Caco-2 (cell line): ENCODE measurements around the gene HACD2. TPM values are rescaled to one million over a fixed set of nuclear protein-coding genes. Genes with fewer than 3 reads are reported as not detected.

Experiments
- BruUV-seq: library from RNA; stranded (reverse); fragments of 400-500 nt; replicated peaks from 2 replicates; lab custom pipeline; 2021; lab: Mats Ljungman, UMichigan
- CTCF ChIA-PET: fragments of 300-600 bp; sonication (Branson Sonifier 250); formaldehyde crosslinking; loops from one replicate; lab custom pipeline; 2022; ENCODE audit warnings: antibody characterized with exemption; lab: Charles Lee
- POLR2A ChIA-PET: fragments of 300-600 bp; sonication (Branson Sonifier 250); formaldehyde crosslinking; loops from one replicate; lab custom pipeline; 2022; ENCODE audit warnings: antibody characterized with exemption; lab: Charles Lee
- DNase-seq, 2 experiments: peaks; one replicate each; pipeline versions ENCODE4 v3.0.0 to v3.0.0-alpha.2; 2020 to 2022
- H3K27me3 ChIP-seq: replicated peaks from 2 replicates; pipeline ENCODE4 v1.6.0; 2011; ENCODE audit warnings: low read length; ENCODE audit not compliant: control insufficient read depth, insufficient read depth
- H3K36me3 ChIP-seq: 2 replicates; pipeline ENCODE4 v1.5.1; 2011; ENCODE audit warnings: low read length; ENCODE audit not compliant: control insufficient read depth, insufficient read depth
- H3K4me1 ChIP-seq: fragments of 250-450 bp; sonication (Bioruptor Pico); 2 replicates; pipeline ENCODE4 v1.5.1; 2020; ENCODE audit warnings: mild to moderate bottlenecking
- H3K4me3 ChIP-seq: 2 replicates; pipeline ENCODE4 v1.5.1; 2011; ENCODE audit warnings: low read depth, mild to moderate bottlenecking, control low read depth, low read length
- H3K9me3 ChIP-seq: fragments of 250-450 bp; sonication (Bioruptor Pico); 2 replicates; pipeline ENCODE4 v1.5.1; 2020; ENCODE audit warnings: mild to moderate bottlenecking, moderate library complexity
- H3K27ac Mint-ChIP-seq: one replicate; pipeline ENCODE4 v1.8.0; 2022; ENCODE audit warnings: mixed read lengths; ENCODE audit not compliant: unreplicated experiment
- H3K27me3 Mint-ChIP-seq: one replicate; pipeline ENCODE4 v1.8.0; 2022; ENCODE audit warnings: mixed read lengths; ENCODE audit not compliant: insufficient read depth, unreplicated experiment
- H3K36me3 Mint-ChIP-seq: one replicate; pipeline ENCODE4 v1.8.0; 2022; ENCODE audit warnings: mild to moderate bottlenecking, mixed read lengths; ENCODE audit not compliant: insufficient read depth, unreplicated experiment
- H3K4me1 Mint-ChIP-seq: one replicate; pipeline ENCODE4 v1.8.0; 2022; ENCODE audit warnings: low read depth, mixed read lengths; ENCODE audit not compliant: unreplicated experiment
- H3K4me3 Mint-ChIP-seq: one replicate; pipeline ENCODE4 v1.8.0; 2022; ENCODE audit warnings: mild to moderate bottlenecking, moderate library complexity, mixed read lengths; ENCODE audit not compliant: unreplicated experiment
- H3K9me3 Mint-ChIP-seq: one replicate; pipeline ENCODE4 v1.8.0; 2022; ENCODE audit warnings: mixed read lengths; ENCODE audit not compliant: unreplicated experiment
- intact Hi-C: fragments of 100-400 bp; cut with micrococcal nuclease; formaldehyde crosslinking; loops from one replicate; pipeline ENCODE4 v1.10.0; 2022; ENCODE audit not compliant: unreplicated experiment
- total RNA-seq: library from RNA; stranded (reverse); gene quantifications from 2 replicates; pipeline ENCODE4 v1.2.3, GENCODE V29; 2022
- TF ChIP-seq, protein P1 (sequence below), 2 experiments: fragments of 200-600 bp in 1 of 2; IDR thresholded peaks; 1 replicate in 1 of 2; 2 replicates in 1 of 2; pipeline versions ENCODE4 v1.5.1 to v1.8.0; 2011 to 2022; ENCODE audit warnings: antibody characterized with exemption in 1 of 2, control low read depth in 1 of 2, inconsistent platforms in 1 of 2, low read depth in 1 of 2, low read length in 1 of 2, mild to moderate bottlenecking in 1 of 2, moderate library complexity in 1 of 2; ENCODE audit not compliant: insufficient read depth in 1 of 2, severe bottlenecking in 1 of 2, unreplicated experiment in 1 of 2

HACD2 gene
- total RNA-seq, 1 experiment from 2014 or later, result 92.5 TPM

DNA sequence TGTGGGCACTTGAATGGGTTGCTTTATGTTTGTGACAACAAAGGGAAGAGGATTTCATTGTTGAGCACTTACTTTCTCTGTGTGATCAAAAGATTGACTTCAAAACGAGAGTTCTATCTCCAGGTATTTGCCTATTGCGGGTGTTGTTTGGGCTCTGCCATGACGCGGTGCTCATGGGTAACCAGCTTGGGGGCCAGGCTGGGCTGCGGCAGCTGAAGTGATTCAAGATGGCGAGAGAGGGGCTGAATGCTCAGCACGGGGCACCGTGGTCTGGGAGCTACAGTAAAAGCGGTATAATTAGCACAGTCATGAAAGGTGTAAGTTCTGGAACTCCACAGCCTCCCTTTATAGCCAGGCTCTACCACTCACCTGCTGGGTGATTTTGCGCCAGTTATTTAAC is 105.0 kb downstream of the HACD2 start:
- peaks cover 7% of the 10 kb centered on the region for H3K36me3 Mint-ChIP-seq
- no peaks in the 10 kb centered on the region for H3K9me3 Mint-ChIP-seq
- ChIA-PET POLR2A (no interaction called here), CTCF (interaction anchor here (0.6 kb wide), 1 partner anchor 9 kb away, joined by 3 read pairs; no protein-coding TSS in a partner anchor)
- H3K4me1 Mint-ChIP-seq, result no peaks in the 10 kb centered on the region
- H3K4me3 Mint-ChIP-seq, result no peak overlapping the region
- Histone ChIP-seq H3K4me3 (no peak overlapping the region), H3K36me3 (no peaks in the 10 kb centered on the region), H3K4me1 (no peaks in the 10 kb centered on the region), H3K9me3 (no peaks in the 10 kb centered on the region), H3K27me3 (no peaks in the 10 kb centered on the region)
- intact Hi-C loops, result no loop called here
- no peak overlapping the region for H3K27ac Mint-ChIP-seq
- TF ChIP-seq, protein P1, sequence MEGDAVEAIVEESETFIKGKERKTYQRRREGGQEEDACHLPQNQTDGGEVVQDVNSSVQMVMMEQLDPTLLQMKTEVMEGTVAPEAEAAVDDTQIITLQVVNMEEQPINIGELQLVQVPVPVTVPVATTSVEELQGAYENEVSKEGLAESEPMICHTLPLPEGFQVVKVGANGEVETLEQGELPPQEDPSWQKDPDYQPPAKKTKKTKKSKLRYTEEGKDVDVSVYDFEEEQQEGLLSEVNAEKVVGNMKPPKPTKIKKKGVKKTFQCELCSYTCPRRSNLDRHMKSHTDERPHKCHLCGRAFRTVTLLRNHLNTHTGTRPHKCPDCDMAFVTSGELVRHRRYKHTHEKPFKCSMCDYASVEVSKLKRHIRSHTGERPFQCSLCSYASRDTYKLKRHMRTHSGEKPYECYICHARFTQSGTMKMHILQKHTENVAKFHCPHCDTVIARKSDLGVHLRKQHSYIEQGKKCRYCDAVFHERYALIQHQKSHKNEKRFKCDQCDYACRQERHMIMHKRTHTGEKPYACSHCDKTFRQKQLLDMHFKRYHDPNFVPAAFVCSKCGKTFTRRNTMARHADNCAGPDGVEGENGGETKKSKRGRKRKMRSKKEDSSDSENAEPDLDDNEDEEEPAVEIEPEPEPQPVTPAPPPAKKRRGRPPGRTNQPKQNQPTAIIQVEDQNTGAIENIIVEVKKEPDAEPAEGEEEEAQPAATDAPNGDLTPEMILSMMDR (IDR thresholded peaks at IDR 0.05; ENCODE audit: insufficient read depth in 1 of 2, low read depth in 1 of 2, low read length in 1 of 2, severe bottlenecking in 1 of 2, unreplicated experiment in 1 of 2), result no peak
- BruUV-seq, result no TSS peak
- no peaks in the 10 kb centered on the region for H3K27me3 Mint-ChIP-seq
- DNase-seq, result no peak

DNA sequence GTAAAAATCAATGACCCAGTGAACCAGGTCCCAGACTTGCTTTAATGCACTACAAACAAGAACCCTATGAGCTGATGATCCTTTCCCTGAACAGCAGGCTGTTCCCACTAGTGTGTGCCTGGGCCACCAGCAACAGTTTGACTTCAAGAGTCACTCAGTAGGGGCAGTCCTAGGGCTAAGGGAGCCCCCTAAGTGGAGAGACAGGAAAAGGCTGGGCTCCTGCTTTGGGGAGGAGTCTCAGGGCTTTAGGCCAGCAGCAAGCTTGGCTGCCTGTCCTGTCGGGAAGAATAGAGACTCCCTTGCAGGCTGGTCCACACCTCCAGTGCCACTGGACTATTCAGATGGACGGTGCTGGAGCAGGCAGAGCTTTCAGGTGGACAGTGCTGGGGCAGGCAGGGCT is 106.5 kb downstream of the HACD2 start:
- Mint-ChIP-seq H3K4me1 (no peaks in the 10 kb centered on the region), H3K36me3 (no peaks in the 10 kb centered on the region), H3K4me3 (no peak overlapping the region), H3K27ac (no peak overlapping the region), H3K27me3 (no peaks in the 10 kb centered on the region), H3K9me3 (no peaks in the 10 kb centered on the region)
- H3K36me3 ChIP-seq, result no peaks in the 10 kb centered on the region
- TF ChIP-seq, protein P1 (IDR thresholded peaks at IDR 0.05; ENCODE audit: insufficient read depth in 1 of 2, low read depth in 1 of 2, low read length in 1 of 2, severe bottlenecking in 1 of 2, unreplicated experiment in 1 of 2), result no peak
- CTCF ChIA-PET, result no interaction called here
- no peaks in the 10 kb centered on the region for H3K27me3 ChIP-seq
- DNase-seq, result no peak
- POLR2A ChIA-PET, result no interaction called here
- BruUV-seq, result no TSS peak
- no peaks in the 10 kb centered on the region for H3K4me1 ChIP-seq
- H3K4me3 ChIP-seq, result no peak overlapping the region
- intact Hi-C loops, result no loop called here
- H3K9me3 ChIP-seq, result no peaks in the 10 kb centered on the region

DNA sequence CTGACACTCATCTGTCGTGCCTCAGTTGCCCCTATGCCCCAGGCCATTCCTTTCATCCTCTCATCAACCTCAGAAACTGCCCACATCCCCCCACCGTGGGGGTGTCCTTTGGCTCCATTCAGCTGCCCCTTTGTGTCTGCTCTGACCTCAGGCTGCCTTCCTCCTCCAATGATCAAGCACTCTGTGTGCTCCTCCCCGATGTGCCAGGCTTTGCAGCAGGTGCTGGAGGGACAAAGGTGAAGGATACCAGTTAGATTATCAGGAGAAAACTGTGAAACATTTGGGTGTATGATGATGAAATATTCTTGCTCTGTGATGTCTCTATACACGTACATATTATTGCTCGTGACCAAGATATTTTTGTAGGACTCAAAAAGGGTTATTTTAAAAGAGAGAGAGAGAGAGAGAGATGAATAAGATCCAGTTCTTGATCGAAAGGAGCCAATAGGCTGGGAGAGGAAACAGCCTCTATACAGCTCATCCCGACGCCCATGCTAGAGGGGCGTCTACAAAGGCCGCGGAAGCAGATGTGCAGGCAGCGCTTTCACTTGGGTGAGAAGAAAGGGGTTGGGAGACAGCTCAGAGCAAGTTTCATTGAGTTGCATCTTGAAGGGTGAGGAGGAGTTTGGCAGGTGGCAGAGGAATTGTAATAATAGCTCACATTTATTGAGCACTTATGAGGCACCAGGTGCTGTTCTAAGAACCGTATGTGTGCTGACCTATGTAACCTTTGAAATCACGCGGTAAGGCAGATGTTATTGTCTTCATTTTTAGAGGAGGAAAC is 107.7 kb downstream of the HACD2 start:
- no peaks in the 10 kb centered on the region for H3K27me3 Mint-ChIP-seq
- ChIA-PET POLR2A (no interaction called here), CTCF (no interaction called here)
- no TSS peak for BruUV-seq
- intact Hi-C loops, result no loop called here
- H3K9me3 Mint-ChIP-seq, result no peaks in the 10 kb centered on the region
- TF ChIP-seq, protein P1 (IDR thresholded peaks at IDR 0.05; ENCODE audit: insufficient read depth in 1 of 2, low read depth in 1 of 2, low read length in 1 of 2, severe bottlenecking in 1 of 2, unreplicated experiment in 1 of 2), result no peak
- no peaks in the 10 kb centered on the region for H3K4me1 Mint-ChIP-seq
- H3K36me3 Mint-ChIP-seq, result no peaks in the 10 kb centered on the region
- Histone ChIP-seq H3K4me1 (no peaks in the 10 kb centered on the region), H3K9me3 (no peaks in the 10 kb centered on the region), H3K36me3 (no peaks in the 10 kb centered on the region), H3K27me3 (no peaks in the 10 kb centered on the region), H3K4me3 (no peak overlapping the region)
- DNase-seq, result no peak
- no peak overlapping the region for H3K4me3 Mint-ChIP-seq
- no peak overlapping the region for H3K27ac Mint-ChIP-seq
